Measurements from ENCODE around the gene GMPR.

- TF ChIP-seq CTCF (IDR thresholded peaks at IDR 0.05) (no peak), POLR2A (IDR thresholded peaks at IDR 0.05) (no peak)
Measured at GRCh38 chr6:16288163-16288562, 49.8 kb downstream of the GMPR start.
